ENCODE data around the gene CDH23. TPM values are rescaled to one million over a fixed set of nuclear protein-coding genes. Genes with fewer than 3 reads are reported as not detected.

Gene CDH23
- polyA plus RNA-seq, 1 donor from 2014 or later, result not detected

- no peak overlapping the region for H3K4me3 Mint-ChIP-seq
- H3K4me1 Mint-ChIP-seq, result peaks cover 6 to 16% (median 8%) of the 10 kb centered on the region in 3 donors
- no peaks in the 10 kb centered on the region for H3K27me3 Mint-ChIP-seq
- H3K36me3 Mint-ChIP-seq, result no peaks in the 10 kb centered on the region
- H3K27ac Mint-ChIP-seq, result peak overlapping the region in 1 of 3 donors; percentile 39
- H3K9me3 Mint-ChIP-seq, result no peaks in the 10 kb centered on the region
Measured at GRCh38 chr10:71705582-71705981, 308.9 kb downstream of the CDH23 start.

GRCh38 chr10:71706216-71707121 is 309.7 kb downstream of the CDH23 start:
- H3K4me3 Mint-ChIP-seq, result no peak overlapping the region
- H3K4me1 Mint-ChIP-seq, result peaks cover 6 to 16% (median 8%) of the 10 kb centered on the region in 3 donors
- H3K9me3 Mint-ChIP-seq, result no peaks in the 10 kb centered on the region
- no peaks in the 10 kb centered on the region for H3K36me3 Mint-ChIP-seq
- H3K27me3 Mint-ChIP-seq, result no peaks in the 10 kb centered on the region
- H3K27ac Mint-ChIP-seq, result no peak overlapping the region

DNA sequence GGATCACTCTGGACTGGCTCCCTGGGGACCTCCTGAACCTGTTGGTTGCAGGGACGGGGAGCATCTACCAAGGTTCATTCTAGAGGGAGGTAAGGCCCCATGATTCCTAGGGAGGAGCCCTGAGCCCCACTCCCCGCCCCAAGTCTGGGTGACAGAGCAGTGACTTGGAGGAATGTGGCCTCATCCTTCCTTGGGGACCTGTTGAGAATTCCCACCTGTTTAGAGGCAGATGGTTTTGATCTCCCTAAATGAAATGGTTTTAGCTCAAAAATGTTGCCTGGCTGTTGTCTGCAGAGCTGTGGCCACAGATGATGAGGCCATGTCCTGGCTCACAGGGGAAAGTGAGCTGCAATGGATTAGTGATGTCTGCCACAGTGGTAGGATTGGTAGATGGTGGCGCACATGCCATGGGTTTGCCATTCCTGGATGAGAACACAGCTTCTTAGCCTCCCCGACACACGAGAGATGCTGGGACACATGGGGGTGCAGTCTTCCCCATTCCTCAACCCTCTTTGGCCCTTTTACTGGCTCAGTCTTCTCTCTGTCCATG is 310.6 kb downstream of the CDH23 start:
- no peaks in the 10 kb centered on the region for H3K27me3 Mint-ChIP-seq
- no peaks in the 10 kb centered on the region for H3K36me3 Mint-ChIP-seq
- no peaks in the 10 kb centered on the region for H3K9me3 Mint-ChIP-seq
- peak overlapping the region in 1 of 4 donors; percentile 61 for H3K4me3 Mint-ChIP-seq
- H3K27ac Mint-ChIP-seq, result no peak overlapping the region
- H3K4me1 Mint-ChIP-seq, result peaks cover 7 to 19% (median 13%) of the 10 kb centered on the region in 3 donors

- Mint-ChIP-seq H3K27me3 (no peaks in the 10 kb centered on the region), H3K4me1 (peaks cover 13 to 29% (median 20%) of the 10 kb centered on the region in 3 donors), H3K9me3 (no peaks in the 10 kb centered on the region), H3K36me3 (no peaks in the 10 kb centered on the region), H3K27ac (no peak overlapping the region), H3K4me3 (peak overlapping the region in 1 of 4 donors; percentile 28)
Measured at GRCh38 chr10:71708301-71708703, 311.6 kb downstream of the CDH23 start.

GRCh38 chr10:71708897-71709882 is 312.5 kb downstream of the CDH23 start:
- Mint-ChIP-seq H3K27me3 (no peaks in the 10 kb centered on the region), H3K4me1 (peaks cover 21 to 37% (median 29%) of the 10 kb centered on the region in 3 donors), H3K36me3 (no peaks in the 10 kb centered on the region), H3K27ac (peak overlapping the region in 1 of 3 donors; percentile 61), H3K9me3 (no peaks in the 10 kb centered on the region), H3K4me3 (no peak overlapping the region)

DNA sequence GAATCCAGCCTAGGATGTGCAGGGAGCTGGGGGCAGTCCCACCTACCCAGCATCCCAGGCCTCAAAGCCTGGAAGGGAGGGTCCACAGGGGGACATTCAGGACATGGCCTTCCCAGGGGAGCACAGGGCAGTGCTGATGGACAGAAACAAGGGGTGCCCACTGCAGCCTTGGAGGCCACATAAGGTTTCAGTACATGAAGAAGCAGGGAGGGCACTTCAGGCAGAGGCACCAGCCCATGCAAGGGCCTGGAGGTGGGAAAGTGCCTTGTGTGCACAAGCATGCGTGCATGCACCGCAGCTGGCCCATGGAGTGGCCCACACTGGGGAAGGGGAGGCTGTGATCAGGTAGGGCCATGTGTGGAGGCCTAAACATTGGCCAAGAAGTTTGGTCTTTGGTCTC is 313.8 kb downstream of the CDH23 start:
- Mint-ChIP-seq H3K36me3 (no peaks in the 10 kb centered on the region), H3K27me3 (no peaks in the 10 kb centered on the region), H3K4me1 (peaks cover 25 to 45% (median 31%) of the 10 kb centered on the region in 3 donors), H3K27ac (no peak overlapping the region), H3K9me3 (no peaks in the 10 kb centered on the region), H3K4me3 (peak overlapping the region in 1 of 4 donors; percentile 74)

- H3K27ac Mint-ChIP-seq, result no peak overlapping the region
- H3K4me3 Mint-ChIP-seq, result peak overlapping the region in 1 of 4 donors; percentile 28
- H3K27me3 Mint-ChIP-seq, result no peaks in the 10 kb centered on the region
- H3K36me3 Mint-ChIP-seq, result no peaks in the 10 kb centered on the region
- peaks cover 25 to 47% (median 32%) of the 10 kb centered on the region in 3 donors for H3K4me1 Mint-ChIP-seq
- no peaks in the 10 kb centered on the region for H3K9me3 Mint-ChIP-seq
Measured at GRCh38 chr10:71711052-71711623, 314.4 kb downstream of the CDH23 start.

- peak overlapping the region in 1 of 4 donors; percentile 23 for H3K4me3 Mint-ChIP-seq
- H3K27me3 Mint-ChIP-seq, result no peaks in the 10 kb centered on the region
- H3K4me1 Mint-ChIP-seq, result peaks cover 25 to 47% (median 32%) of the 10 kb centered on the region in 3 donors
- H3K36me3 Mint-ChIP-seq, result no peaks in the 10 kb centered on the region
- H3K9me3 Mint-ChIP-seq, result no peaks in the 10 kb centered on the region
- peak overlapping the region; percentile 24 to 53 (median 49) for H3K27ac Mint-ChIP-seq
Measured at GRCh38 chr10:71712170-71712569, 315.4 kb downstream of the CDH23 start.

GRCh38 chr10:71712572-71713134 is 315.9 kb downstream of the CDH23 start:
- peak overlapping the region; percentile 49 to 59 (median 53) for H3K27ac Mint-ChIP-seq
- no peaks in the 10 kb centered on the region for H3K36me3 Mint-ChIP-seq
- H3K4me3 Mint-ChIP-seq, result peak overlapping the region in 1 of 4 donors; percentile 23
- H3K27me3 Mint-ChIP-seq, result no peaks in the 10 kb centered on the region
- no peaks in the 10 kb centered on the region for H3K9me3 Mint-ChIP-seq
- peaks cover 25 to 47% (median 32%) of the 10 kb centered on the region in 3 donors for H3K4me1 Mint-ChIP-seq

DNA sequence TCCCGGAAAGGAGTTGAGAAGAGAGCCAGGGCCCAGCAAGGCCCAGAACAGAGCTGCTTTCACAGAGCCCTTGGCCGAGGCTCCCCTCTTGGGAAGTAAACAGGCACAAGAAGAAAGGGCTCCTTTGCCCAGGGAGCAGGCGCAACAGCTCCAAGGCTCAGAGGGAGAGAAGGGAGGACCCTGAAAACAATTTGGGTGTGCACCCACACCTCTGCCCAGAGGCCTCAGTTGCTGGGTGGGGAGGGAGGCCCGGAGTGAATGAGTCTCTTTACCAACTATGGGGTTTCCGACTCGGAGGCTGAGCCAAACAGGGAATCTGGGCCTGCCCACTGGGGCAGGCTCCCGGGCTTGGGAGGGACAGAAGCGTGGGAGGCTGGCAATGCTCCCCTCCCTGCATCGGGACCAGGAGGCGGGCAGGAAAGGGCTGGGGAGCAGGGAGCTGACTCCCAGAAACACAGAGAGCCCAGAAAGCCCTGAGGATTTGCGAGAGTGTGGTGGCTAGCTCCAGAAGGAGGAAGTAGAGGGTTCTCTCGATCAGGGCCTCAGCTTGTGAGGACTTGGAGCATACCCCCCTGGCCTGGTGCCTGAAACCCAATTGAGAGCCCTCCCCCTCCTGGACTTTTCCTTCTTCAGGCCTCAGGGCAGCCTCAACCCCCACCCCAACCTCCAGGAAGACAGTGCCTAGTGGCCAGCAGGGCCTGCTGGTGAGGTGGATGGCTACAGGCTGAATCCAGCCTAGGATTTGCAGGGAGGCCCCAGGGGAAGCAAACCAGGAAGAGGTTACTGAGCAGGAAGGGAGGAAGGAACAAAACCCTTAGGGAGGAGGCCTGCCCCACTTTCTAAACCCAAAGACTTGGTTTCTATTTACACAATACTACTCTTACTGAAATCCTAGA is 316.7 kb downstream of the CDH23 start:
- H3K4me3 Mint-ChIP-seq, result peak overlapping the region in 2 of 4 donors; percentile 87
- H3K27ac Mint-ChIP-seq, result peak overlapping the region; percentile 48 to 91 (median 73)
- no peaks in the 10 kb centered on the region for H3K27me3 Mint-ChIP-seq
- peaks cover 25 to 41% (median 31%) of the 10 kb centered on the region in 3 donors for H3K4me1 Mint-ChIP-seq
- no peaks in the 10 kb centered on the region for H3K9me3 Mint-ChIP-seq
- no peaks in the 10 kb centered on the region for H3K36me3 Mint-ChIP-seq

DNA sequence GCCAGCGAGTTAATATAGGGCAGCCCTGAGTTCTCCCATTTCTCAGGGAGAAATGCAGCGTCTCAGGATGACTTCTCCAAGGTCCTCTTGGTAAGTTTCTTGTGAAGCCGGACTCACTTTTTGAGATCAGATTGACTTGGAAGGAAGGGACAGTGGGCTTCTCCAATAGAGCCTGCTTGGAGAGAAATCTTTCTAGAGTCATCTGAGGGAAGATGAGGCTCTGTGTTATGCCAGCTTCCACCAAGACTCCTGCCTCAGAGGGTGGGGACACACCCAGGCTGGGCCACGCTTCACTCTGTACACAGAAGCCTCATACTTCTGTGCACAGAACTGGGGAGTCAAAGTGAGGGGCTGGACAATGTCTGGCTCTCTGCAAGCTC is 317.3 kb downstream of the CDH23 start:
- Mint-ChIP-seq H3K4me1 (peaks cover 25 to 40% (median 31%) of the 10 kb centered on the region in 3 donors), H3K9me3 (no peaks in the 10 kb centered on the region), H3K27ac (peak overlapping the region; percentile 48 to 91 (median 73)), H3K36me3 (no peaks in the 10 kb centered on the region), H3K27me3 (no peaks in the 10 kb centered on the region), H3K4me3 (peak overlapping the region in 2 of 4 donors; percentile 87)

GRCh38 chr10:71714592-71714991 is 317.9 kb downstream of the CDH23 start:
- peaks cover 24 to 37% (median 30%) of the 10 kb centered on the region in 3 donors for H3K4me1 Mint-ChIP-seq
- H3K27me3 Mint-ChIP-seq, result no peaks in the 10 kb centered on the region
- H3K27ac Mint-ChIP-seq, result peak overlapping the region in 2 of 3 donors; percentile 73 to 91
- no peaks in the 10 kb centered on the region for H3K36me3 Mint-ChIP-seq
- no peaks in the 10 kb centered on the region for H3K9me3 Mint-ChIP-seq
- peak overlapping the region in 2 of 4 donors; percentile 87 for H3K4me3 Mint-ChIP-seq

DNA sequence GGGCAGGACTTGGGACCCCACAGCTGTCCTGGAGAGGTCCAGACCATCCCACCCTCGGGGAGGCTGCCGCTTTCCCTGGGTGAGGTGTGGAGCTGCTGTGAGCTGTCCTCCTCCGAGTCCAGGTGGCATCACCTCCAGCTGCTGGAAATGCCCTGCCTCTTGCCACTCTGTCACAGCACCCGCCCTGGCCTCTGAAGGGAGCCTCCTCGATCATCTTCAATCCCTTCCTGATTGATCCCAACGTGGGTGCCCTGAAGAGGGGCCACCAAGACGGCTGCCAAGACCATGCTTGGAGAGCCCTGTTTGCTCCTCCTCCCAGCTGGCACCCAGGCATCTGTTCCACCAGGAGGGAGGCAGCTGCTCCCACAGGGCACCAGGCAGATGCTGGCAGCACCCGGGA is 318.3 kb downstream of the CDH23 start:
- Mint-ChIP-seq H3K36me3 (no peaks in the 10 kb centered on the region), H3K4me3 (peak overlapping the region in 2 of 4 donors; percentile 60 to 75), H3K27ac (no peak overlapping the region), H3K4me1 (peaks cover 20 to 32% (median 25%) of the 10 kb centered on the region in 3 donors), H3K9me3 (no peaks in the 10 kb centered on the region), H3K27me3 (no peaks in the 10 kb centered on the region)
